ENCODE data around the gene C1orf53.
"Not testable (repeated sequence)": the region's sequence is repeated elsewhere in the genome, so short reads cannot be mapped to it uniquely, and the experiment has no call there.

C1orf53 gene

GRCh38 chr1:197902454-197903195 is at the start of gene C1orf53:
TSS of gene C1orf53 (plus strand) at chr1:197902630. CDS start at chr1:197902650, 20 bp downstream.
- H3K4me3 ChIP-seq (ENCODE audit: low read length): peak within 1 kb of the TSS; percentile 50; the same call in 1 of the 2 replicates
- no peak for DNase-seq (ENCODE audit: low read depth, low spot score)
- peaks cover 31% of the 10 kb centered on the region for H3K27me3 ChIP-seq (ENCODE audit: control insufficient read depth, insufficient read depth, low read length)
- no peak within 1 kb of the TSS for H3K27ac ChIP-seq (ENCODE audit: low read length)
- H3K9me3 ChIP-seq (ENCODE audit: control insufficient read depth, insufficient read depth, low read length): no peaks in the 10 kb centered on the region
- H3K4me1 ChIP-seq (ENCODE audit: control insufficient read depth, insufficient read depth, low read length): 0 out of 2 replicates have a peak, but pooled peaks cover 1% of the 10 kb centered on the region
- WGBS (ENCODE audit: insufficient coverage, insufficient read length): no CpG with 5 or more reads among the region's 90 CpGs
- H3K36me3 ChIP-seq (ENCODE audit: control insufficient read depth, insufficient read depth, low read length): no peaks in the 10 kb centered on the region

GRCh38 chr1:197855751-197856150 is 46.7 kb upstream of the C1orf53 start:
- not testable (repeated sequence) for H3K27ac ChIP-seq (ENCODE audit: low read length); H3K27me3 ChIP-seq (ENCODE audit: control insufficient read depth, insufficient read depth, low read length); H3K4me3 ChIP-seq (ENCODE audit: low read length); H3K4me1 ChIP-seq (ENCODE audit: control insufficient read depth, insufficient read depth, low read length); DNase-seq (ENCODE audit: low read depth, low spot score); H3K36me3 ChIP-seq (ENCODE audit: control insufficient read depth, insufficient read depth, low read length); H3K9me3 ChIP-seq (ENCODE audit: control insufficient read depth, insufficient read depth, low read length)
- WGBS (ENCODE audit: insufficient coverage, insufficient read length): no CpG with 5 or more reads among the region's 2 CpGs

GRCh38 chr1:197857477-197857876 is 45.0 kb upstream of the C1orf53 start:
- DNase-seq (ENCODE audit: low read depth, low spot score): no peak
- H3K27me3 ChIP-seq (ENCODE audit: control insufficient read depth, insufficient read depth, low read length): no peaks in the 10 kb centered on the region
- no peak overlapping the region for H3K4me3 ChIP-seq (ENCODE audit: low read length)
- no CpG with 5 or more reads among the region's 2 CpGs for WGBS (ENCODE audit: insufficient coverage, insufficient read length)
- no peak overlapping the region for H3K27ac ChIP-seq (ENCODE audit: low read length)
- no peaks in the 10 kb centered on the region for H3K36me3 ChIP-seq (ENCODE audit: control insufficient read depth, insufficient read depth, low read length)
- H3K4me1 ChIP-seq (ENCODE audit: control insufficient read depth, insufficient read depth, low read length): no peaks in the 10 kb centered on the region
- H3K9me3 ChIP-seq (ENCODE audit: control insufficient read depth, insufficient read depth, low read length): no peaks in the 10 kb centered on the region

- no peaks in the 10 kb centered on the region for H3K36me3 ChIP-seq (ENCODE audit: control insufficient read depth, insufficient read depth, low read length)
- WGBS (ENCODE audit: insufficient coverage, insufficient read length): no CpG with 5 or more reads among the region's 1 CpG
These were observed 43.4 kb upstream of the C1orf53 start for GRCh38 chr1:197859024-197859423.

GRCh38 chr1:197862221-197862620 is 40.2 kb upstream of the C1orf53 start:
- no peak for DNase-seq (ENCODE audit: low read depth, low spot score)
- WGBS (ENCODE audit: insufficient coverage, insufficient read length): no CpG with 5 or more reads among the region's 3 CpGs

More at GRCh38 chr1:197859024-197859423, 43.4 kb upstream of the C1orf53 start:
- DNase-seq (ENCODE audit: low read depth, low spot score): no peak
- no peak overlapping the region for H3K4me3 ChIP-seq (ENCODE audit: low read length)
- H3K27me3 ChIP-seq (ENCODE audit: control insufficient read depth, insufficient read depth, low read length): no peaks in the 10 kb centered on the region
- no peaks in the 10 kb centered on the region for H3K4me1 ChIP-seq (ENCODE audit: control insufficient read depth, insufficient read depth, low read length)
- no peaks in the 10 kb centered on the region for H3K9me3 ChIP-seq (ENCODE audit: control insufficient read depth, insufficient read depth, low read length)
- H3K27ac ChIP-seq (ENCODE audit: low read length): no peak overlapping the region

GRCh38 chr1:197862671-197863070 is 39.8 kb upstream of the C1orf53 start:
- Histone ChIP-seq H3K4me1 (ENCODE audit: control insufficient read depth, insufficient read depth, low read length) (no peaks in the 10 kb centered on the region), H3K27ac (ENCODE audit: low read length) (no peak overlapping the region), H3K27me3 (ENCODE audit: control insufficient read depth, insufficient read depth, low read length) (no peaks in the 10 kb centered on the region), H3K4me3 (ENCODE audit: low read length) (no peak overlapping the region), H3K9me3 (ENCODE audit: control insufficient read depth, insufficient read depth, low read length) (no peaks in the 10 kb centered on the region), H3K36me3 (ENCODE audit: control insufficient read depth, insufficient read depth, low read length) (no peaks in the 10 kb centered on the region)
- DNase-seq (ENCODE audit: low read depth, low spot score): no peak

More at GRCh38 chr1:197862221-197862620, 40.2 kb upstream of the C1orf53 start:
- Histone ChIP-seq H3K27me3 (ENCODE audit: control insufficient read depth, insufficient read depth, low read length) (no peaks in the 10 kb centered on the region), H3K9me3 (ENCODE audit: control insufficient read depth, insufficient read depth, low read length) (no peaks in the 10 kb centered on the region), H3K4me1 (ENCODE audit: control insufficient read depth, insufficient read depth, low read length) (no peaks in the 10 kb centered on the region), H3K27ac (ENCODE audit: low read length) (no peak overlapping the region), H3K4me3 (ENCODE audit: low read length) (no peak overlapping the region), H3K36me3 (ENCODE audit: control insufficient read depth, insufficient read depth, low read length) (no peaks in the 10 kb centered on the region)

- Histone ChIP-seq H3K9me3 (ENCODE audit: control insufficient read depth, insufficient read depth, low read length) (no peaks in the 10 kb centered on the region), H3K27me3 (ENCODE audit: control insufficient read depth, insufficient read depth, low read length) (no peaks in the 10 kb centered on the region), H3K36me3 (ENCODE audit: control insufficient read depth, insufficient read depth, low read length) (no peaks in the 10 kb centered on the region), H3K4me1 (ENCODE audit: control insufficient read depth, insufficient read depth, low read length) (no peaks in the 10 kb centered on the region), H3K4me3 (ENCODE audit: low read length) (no peak overlapping the region), H3K27ac (ENCODE audit: low read length) (no peak overlapping the region)
- WGBS (ENCODE audit: insufficient coverage, insufficient read length): 100% methylated on average over 1 of the region's 2 CpGs
- no peak for DNase-seq (ENCODE audit: low read depth, low spot score)
These were observed 36.6 kb upstream of the C1orf53 start for GRCh38 chr1:197865809-197866208.

GRCh38 chr1:197868751-197869489 is 33.5 kb upstream of the C1orf53 start:
- no peaks in the 10 kb centered on the region for H3K4me1 ChIP-seq (ENCODE audit: control insufficient read depth, insufficient read depth, low read length)
- no peaks in the 10 kb centered on the region for H3K36me3 ChIP-seq (ENCODE audit: control insufficient read depth, insufficient read depth, low read length)
- H3K27me3 ChIP-seq (ENCODE audit: control insufficient read depth, insufficient read depth, low read length): no peaks in the 10 kb centered on the region
- H3K4me3 ChIP-seq (ENCODE audit: low read length): no peak overlapping the region
- no peaks in the 10 kb centered on the region for H3K9me3 ChIP-seq (ENCODE audit: control insufficient read depth, insufficient read depth, low read length)
- no CpG with 5 or more reads among the region's 7 CpGs for WGBS (ENCODE audit: insufficient coverage, insufficient read length)
- DNase-seq (ENCODE audit: low read depth, low spot score): peak; percentile 57
- H3K27ac ChIP-seq (ENCODE audit: low read length): no peak overlapping the region

- no peak for DNase-seq (ENCODE audit: low read depth, low spot score)
- H3K9me3 ChIP-seq (ENCODE audit: control insufficient read depth, insufficient read depth, low read length): no peaks in the 10 kb centered on the region
- WGBS (ENCODE audit: insufficient coverage, insufficient read length): no CpG with 5 or more reads among the region's 2 CpGs
- no peak overlapping the region for H3K4me3 ChIP-seq (ENCODE audit: low read length)
- no peaks in the 10 kb centered on the region for H3K4me1 ChIP-seq (ENCODE audit: control insufficient read depth, insufficient read depth, low read length)
- no peak overlapping the region for H3K27ac ChIP-seq (ENCODE audit: low read length)
- H3K27me3 ChIP-seq (ENCODE audit: control insufficient read depth, insufficient read depth, low read length): no peaks in the 10 kb centered on the region
- no peaks in the 10 kb centered on the region for H3K36me3 ChIP-seq (ENCODE audit: control insufficient read depth, insufficient read depth, low read length)
These were observed 32.8 kb upstream of the C1orf53 start for GRCh38 chr1:197869490-197870077.

GRCh38 chr1:197876894-197877293 is 25.5 kb upstream of the C1orf53 start:
- no peaks in the 10 kb centered on the region for H3K4me1 ChIP-seq (ENCODE audit: control insufficient read depth, insufficient read depth, low read length)
- no peak for DNase-seq (ENCODE audit: low read depth, low spot score)
- no peaks in the 10 kb centered on the region for H3K36me3 ChIP-seq (ENCODE audit: control insufficient read depth, insufficient read depth, low read length)
- H3K27ac ChIP-seq (ENCODE audit: low read length): no peak overlapping the region
- H3K27me3 ChIP-seq (ENCODE audit: control insufficient read depth, insufficient read depth, low read length): no peaks in the 10 kb centered on the region
- H3K4me3 ChIP-seq (ENCODE audit: low read length): no peak overlapping the region
- no peaks in the 10 kb centered on the region for H3K9me3 ChIP-seq (ENCODE audit: control insufficient read depth, insufficient read depth, low read length)
